Measurements from ENCODE around the gene YIPF1.

Gene YIPF1

DNA sequence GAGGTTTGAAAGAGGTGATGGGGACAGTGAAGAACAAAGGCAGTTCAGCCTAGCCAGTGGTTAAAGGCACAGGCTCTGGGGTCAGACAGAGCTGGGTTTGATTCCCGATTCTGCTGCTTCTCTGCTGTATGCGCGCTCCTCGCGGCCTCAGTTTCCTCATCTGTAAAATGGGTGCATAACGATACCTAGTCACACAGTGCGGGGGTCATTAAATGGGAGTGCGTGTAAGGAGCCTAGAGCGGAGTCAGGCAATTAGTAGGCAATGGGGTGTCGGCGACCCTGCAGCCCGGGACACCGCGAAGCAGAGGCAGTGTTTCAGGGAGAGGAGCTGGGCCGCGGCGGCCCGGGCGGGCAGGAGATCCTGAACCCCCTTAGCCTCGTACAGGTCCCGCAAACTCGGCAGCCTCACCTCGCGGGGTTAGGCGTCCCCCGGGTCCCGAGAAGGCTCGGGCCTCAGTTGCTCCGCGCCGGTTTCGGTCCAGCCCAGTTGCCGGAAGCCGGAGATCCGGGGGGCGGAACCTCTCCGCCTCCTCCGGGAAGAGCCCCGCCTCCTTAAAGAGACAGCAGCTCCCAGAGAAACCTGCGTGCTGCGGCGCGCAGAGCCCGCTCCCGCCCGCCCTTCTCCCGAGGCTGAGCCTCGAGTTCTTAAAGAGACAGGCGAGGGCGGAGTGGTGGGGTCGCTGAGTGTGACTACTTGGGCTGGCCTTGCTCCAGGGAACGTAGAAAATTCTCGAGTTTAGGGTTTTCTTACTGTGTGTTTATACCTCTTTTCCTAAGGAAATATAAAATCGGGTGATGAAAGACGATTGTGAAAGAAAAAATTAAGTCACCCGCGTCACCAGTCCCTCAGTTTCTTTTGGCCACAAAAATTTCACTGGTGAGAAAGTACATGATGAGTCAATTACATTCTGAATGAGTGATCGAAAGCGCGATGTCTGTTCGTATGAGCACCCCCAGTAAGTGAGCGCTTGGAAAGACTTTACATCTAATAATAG is at the start of gene YIPF1:
YIPF1 (minus strand) TSS at position 494 of the 995 bp plus-strand sequence. CDS start 860 bp downstream, outside the sequence.
- H3K27ac Mint-ChIP-seq: peak within 1 kb of the TSS; percentile 93
- peaks cover 1% of the 10 kb centered on the region for H3K27me3 Mint-ChIP-seq
- H3K4me1 Mint-ChIP-seq: peaks cover 26% of the 10 kb centered on the region
- peak within 1 kb of the TSS; percentile 97 for H3K4me3 Mint-ChIP-seq
- peaks cover 8% of the 10 kb centered on the region for H3K36me3 Mint-ChIP-seq
- DNase-seq (ENCODE audit: low spot score in 2 of 2) (peak; percentile 46 to 61), ATAC-seq (ENCODE audit: low read depth) (peak; percentile 96)
- H3K9me3 Mint-ChIP-seq: no peaks in the 10 kb centered on the region

DNA sequence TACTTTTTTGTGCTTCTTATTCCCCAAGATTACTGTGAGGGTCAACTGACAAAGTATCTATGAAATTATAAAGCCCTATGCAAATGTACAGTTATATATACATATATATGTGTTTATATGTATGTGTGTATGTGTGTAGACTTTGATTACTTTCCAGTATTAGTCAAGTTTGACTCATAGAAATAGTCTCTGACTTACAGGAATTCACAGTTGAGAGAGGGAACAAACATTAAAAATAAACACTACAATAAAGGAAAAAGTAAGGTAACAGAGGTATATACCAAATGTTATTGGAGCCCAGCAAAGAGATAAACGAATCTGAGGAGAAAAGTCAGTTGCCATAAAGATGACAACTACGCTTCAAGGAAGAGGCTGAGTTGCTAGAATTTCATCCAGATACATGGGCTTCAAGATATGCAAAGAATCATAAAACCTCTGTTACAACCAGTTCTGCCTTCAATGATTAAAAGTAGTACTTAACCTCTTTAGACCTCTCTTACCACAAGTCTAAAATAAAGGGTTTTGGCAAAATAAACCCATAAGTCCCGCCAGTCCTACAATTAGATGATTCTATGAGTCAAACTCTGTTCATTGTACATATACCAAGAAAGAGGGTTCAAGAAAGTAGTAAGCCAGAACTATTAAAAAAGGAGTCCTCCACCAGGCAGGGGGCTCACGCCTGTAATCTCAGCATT is 48.7 kb upstream of the YIPF1 start:
- Mint-ChIP-seq H3K36me3 (peaks cover 23% of the 10 kb centered on the region), H3K4me1 (peaks cover 5% of the 10 kb centered on the region), H3K4me3 (no peak overlapping the region), H3K9me3 (no peaks in the 10 kb centered on the region), H3K27ac (no peak overlapping the region), H3K27me3 (no peaks in the 10 kb centered on the region)
- no peak for DNase-seq (ENCODE audit: low spot score in 2 of 2)
- ATAC-seq (ENCODE audit: low read depth): no peak

DNA sequence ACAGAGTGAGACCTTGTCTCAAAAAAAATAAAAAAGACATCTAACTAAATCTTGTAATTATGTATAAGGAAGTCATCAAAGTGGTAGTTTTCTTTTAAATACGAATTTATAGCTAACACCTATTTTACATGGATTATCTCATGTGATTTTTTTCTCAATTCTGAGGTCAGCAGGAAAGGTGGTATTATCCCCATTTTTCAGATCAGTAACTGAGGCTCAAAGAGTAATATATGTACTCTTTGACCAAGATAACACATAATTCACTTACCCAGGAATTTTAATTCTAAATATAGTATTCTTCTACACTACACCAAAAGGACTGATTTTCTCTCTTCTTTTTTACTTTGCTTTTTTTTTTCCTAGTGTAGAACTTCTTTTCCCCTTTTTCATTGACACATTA is 46.8 kb upstream of the YIPF1 start:
- H3K4me3 Mint-ChIP-seq: no peak overlapping the region

DNA sequence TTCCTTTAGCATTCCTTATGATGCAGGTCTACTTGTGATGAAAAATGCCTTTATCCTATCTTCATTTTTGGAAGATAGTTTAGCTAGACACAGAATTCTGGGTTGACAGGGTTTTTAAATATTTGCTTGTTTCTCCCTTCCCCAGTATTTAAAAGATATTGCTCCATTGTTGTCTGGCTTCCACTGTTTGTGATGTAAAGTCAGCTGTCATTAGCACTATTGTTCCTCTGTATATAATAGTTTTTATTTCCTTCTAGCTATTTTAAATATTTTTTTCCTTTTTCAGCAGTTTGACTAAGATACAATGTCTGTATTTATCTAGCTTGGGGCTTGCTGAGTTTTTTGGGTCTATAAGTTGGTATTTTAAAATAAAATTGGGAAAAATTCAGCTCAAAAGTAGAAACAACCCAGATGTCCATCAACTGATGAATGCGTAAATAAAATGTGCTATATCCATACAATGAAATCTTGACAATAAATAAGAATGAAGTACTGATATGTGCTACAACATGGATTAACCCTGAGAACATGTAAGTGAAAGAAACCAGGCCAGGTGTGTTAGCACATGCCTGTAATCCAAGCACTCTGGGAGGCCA is 44.7 kb upstream of the YIPF1 start:
- H3K4me3 Mint-ChIP-seq: no peak overlapping the region
- DNase-seq (ENCODE audit: low spot score in 2 of 2) (no peak), ATAC-seq (ENCODE audit: low read depth) (no peak)
- H3K27me3 Mint-ChIP-seq: no peaks in the 10 kb centered on the region
- H3K4me1 Mint-ChIP-seq: peaks cover 5% of the 10 kb centered on the region
- H3K27ac Mint-ChIP-seq: no peak overlapping the region
- H3K36me3 Mint-ChIP-seq: peaks cover 26% of the 10 kb centered on the region
- H3K9me3 Mint-ChIP-seq: no peaks in the 10 kb centered on the region

More for the DNA sequence above, 46.8 kb upstream of the YIPF1 start:
- no peak for DNase-seq (ENCODE audit: low spot score in 2 of 2)
- Mint-ChIP-seq H3K9me3 (no peaks in the 10 kb centered on the region), H3K4me1 (peaks cover 2% of the 10 kb centered on the region), H3K27ac (no peak overlapping the region), H3K27me3 (no peaks in the 10 kb centered on the region), H3K36me3 (peaks cover 23% of the 10 kb centered on the region)
- ATAC-seq (ENCODE audit: low read depth): no peak

DNA sequence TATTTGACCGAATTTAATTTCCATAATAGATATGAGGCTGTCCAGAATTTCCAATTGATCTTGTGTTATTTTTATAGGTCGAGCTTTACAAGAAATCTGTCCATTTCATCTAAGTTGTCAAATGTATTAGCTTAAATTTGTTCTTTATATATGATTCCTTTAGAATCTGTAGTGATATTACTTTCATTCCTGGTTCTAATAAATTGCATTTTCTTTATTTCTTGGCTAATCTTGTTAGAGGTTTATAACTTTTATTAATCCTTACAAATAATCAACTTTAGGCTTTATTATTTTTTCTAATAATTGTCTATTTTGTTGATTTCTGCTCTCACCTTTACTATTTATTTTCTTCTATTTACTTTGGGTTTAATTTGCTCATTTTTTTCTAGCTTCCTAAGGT is 41.9 kb upstream of the YIPF1 start:
- Mint-ChIP-seq H3K36me3 (peaks cover 41% of the 10 kb centered on the region), H3K4me3 (no peak overlapping the region), H3K27ac (peak overlapping the region; percentile 10), H3K27me3 (no peaks in the 10 kb centered on the region), H3K4me1 (peaks cover 5% of the 10 kb centered on the region), H3K9me3 (no peaks in the 10 kb centered on the region)
- DNase-seq (ENCODE audit: low spot score in 2 of 2): no peak
- ATAC-seq (ENCODE audit: low read depth): no peak

DNA sequence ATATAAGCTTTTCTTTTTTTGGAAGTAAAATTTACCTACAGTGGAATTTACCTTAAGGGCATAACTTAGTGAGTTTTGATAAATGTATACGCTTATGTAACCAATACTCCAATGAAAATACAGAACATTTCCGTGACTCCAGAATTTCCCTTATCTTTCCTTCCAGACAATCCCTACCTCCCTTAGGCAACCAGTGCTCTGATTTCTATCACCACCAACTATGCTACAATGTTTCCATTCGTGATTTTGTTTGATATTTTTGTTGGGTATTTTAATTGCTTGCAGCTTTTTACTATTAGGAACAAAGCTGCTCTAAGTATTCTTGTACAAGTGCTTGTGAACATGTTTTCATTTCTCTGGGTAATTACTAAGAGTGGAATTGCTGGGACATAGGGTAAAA is 41.3 kb upstream of the YIPF1 start:
- Mint-ChIP-seq H3K9me3 (no peaks in the 10 kb centered on the region), H3K36me3 (peaks cover 41% of the 10 kb centered on the region), H3K4me3 (no peak overlapping the region), H3K27me3 (no peaks in the 10 kb centered on the region), H3K27ac (peak overlapping the region; percentile 10), H3K4me1 (peaks cover 5% of the 10 kb centered on the region)
- DNase-seq (ENCODE audit: low spot score in 2 of 2) (no peak), ATAC-seq (ENCODE audit: low read depth) (no peak)

DNA sequence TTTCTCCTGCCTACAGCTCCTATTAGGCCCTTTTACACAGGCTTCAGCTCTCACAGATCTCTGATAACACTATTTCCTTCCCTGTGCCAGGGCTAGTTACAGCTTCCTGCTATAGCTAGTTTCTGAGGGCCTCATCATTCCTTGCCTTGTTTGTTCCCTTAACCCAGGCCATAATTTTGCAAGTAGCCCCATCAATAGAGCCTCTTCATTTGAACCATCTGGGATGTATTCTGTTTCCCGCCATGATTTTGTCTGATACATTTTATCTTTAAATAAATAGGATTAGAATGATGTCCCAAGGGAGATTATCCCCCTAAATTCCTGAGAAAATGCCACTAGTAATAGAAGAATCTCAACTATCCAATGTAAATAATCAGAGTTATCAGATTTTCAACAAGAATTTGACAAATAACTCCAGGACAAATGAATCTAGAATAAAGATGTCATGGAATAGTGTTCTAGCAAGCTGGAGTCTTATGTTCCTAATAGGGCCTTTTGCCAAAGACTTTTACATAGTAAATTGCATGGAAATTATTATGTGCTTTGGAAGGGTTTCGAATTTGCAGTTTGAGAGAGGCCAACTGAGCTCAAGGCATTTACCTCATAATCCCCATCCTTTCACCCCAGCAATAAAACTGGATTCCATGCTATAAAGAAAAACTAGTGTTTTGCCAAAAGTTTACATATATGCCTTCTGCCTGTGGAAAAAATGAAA is 39.8 kb upstream of the YIPF1 start:
- H3K4me1 Mint-ChIP-seq: peaks cover 5% of the 10 kb centered on the region
- no peak overlapping the region for H3K4me3 Mint-ChIP-seq
- no peaks in the 10 kb centered on the region for H3K9me3 Mint-ChIP-seq
- DNase-seq (ENCODE audit: low spot score in 2 of 2) (no peak), ATAC-seq (ENCODE audit: low read depth) (no peak)
- H3K27me3 Mint-ChIP-seq: no peaks in the 10 kb centered on the region
- peaks cover 34% of the 10 kb centered on the region for H3K36me3 Mint-ChIP-seq
- H3K27ac Mint-ChIP-seq: no peak overlapping the region

DNA sequence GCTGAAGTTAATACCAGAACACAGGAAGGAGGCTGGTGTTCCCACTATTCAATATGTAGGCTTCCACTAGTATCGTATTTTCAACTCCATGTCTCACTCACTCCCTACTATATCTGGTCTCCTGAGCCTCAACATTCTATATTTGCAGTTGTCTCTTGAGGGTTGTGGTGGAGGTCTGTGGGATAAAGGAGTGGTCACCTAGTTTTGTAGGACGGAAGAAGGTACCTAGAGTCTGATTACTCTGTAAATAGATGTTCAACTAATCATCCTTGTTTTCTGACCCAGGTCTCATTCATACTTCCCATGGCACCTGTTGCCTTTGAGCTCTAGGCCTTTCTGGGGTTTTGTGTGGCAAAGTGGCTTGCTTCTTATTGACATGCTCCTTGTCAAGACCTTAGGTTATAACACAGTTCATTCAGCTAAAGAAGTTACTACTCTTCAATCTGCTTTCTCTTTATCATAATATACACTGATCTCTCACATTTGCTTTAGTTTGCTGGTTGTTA is 37.8 kb upstream of the YIPF1 start:
- peak overlapping the region; percentile 53 for H3K27ac Mint-ChIP-seq
- no peaks in the 10 kb centered on the region for H3K27me3 Mint-ChIP-seq
- no peaks in the 10 kb centered on the region for H3K9me3 Mint-ChIP-seq
- H3K36me3 Mint-ChIP-seq: peaks cover 33% of the 10 kb centered on the region
- H3K4me3 Mint-ChIP-seq: no peak overlapping the region
- ATAC-seq (ENCODE audit: low read depth) (no peak), DNase-seq (ENCODE audit: low spot score in 2 of 2) (no peak)
- H3K4me1 Mint-ChIP-seq: peaks cover 5% of the 10 kb centered on the region

DNA sequence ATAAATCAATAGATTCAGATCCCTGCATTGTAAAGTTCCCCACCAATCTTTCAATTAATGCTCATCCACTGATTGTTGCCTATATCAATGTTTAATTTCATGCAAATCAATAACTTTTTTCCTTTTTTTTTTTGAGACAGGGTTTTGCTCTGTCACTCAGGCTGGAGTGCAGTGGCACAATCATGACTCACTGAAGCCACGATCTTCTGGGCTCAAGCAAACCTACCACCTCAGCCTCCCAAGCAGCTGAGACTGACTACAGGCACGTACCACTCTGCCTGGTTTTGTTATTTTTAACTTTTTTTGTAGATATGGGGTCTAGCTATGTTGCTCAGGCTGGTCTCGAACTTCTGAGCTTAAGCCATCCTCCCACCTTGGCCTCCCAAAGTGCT is 30.1 kb upstream of the YIPF1 start:
- peaks cover 17% of the 10 kb centered on the region for H3K36me3 Mint-ChIP-seq
- H3K4me1 Mint-ChIP-seq: peaks cover 2% of the 10 kb centered on the region
- no peaks in the 10 kb centered on the region for H3K9me3 Mint-ChIP-seq
- ATAC-seq (ENCODE audit: low read depth): no peak
- H3K27ac Mint-ChIP-seq: peak overlapping the region; percentile 38
- DNase-seq (ENCODE audit: low spot score in 2 of 2): no peak
- no peak overlapping the region for H3K4me3 Mint-ChIP-seq
- no peaks in the 10 kb centered on the region for H3K27me3 Mint-ChIP-seq

DNA sequence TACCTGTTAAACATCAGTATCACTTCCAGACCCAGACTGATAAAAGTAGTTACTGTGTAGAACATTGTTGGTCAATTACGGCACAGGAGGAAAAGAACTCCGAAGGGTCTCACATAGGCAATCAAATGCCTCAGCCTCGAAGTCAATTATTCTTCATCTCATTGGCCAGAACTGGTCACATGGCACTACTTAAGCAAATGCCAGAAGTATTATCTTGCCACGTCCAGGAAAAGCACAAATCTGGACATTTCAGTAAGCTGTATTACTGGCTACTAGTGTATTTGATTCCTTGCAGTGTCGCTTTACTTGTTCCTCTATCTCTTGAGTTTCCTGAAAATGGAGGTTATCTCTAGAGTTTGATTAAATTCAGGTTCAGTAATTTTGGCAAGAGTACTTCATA is 28.7 kb upstream of the YIPF1 start:
- H3K27me3 Mint-ChIP-seq: no peaks in the 10 kb centered on the region
- H3K4me1 Mint-ChIP-seq: peaks cover 2% of the 10 kb centered on the region
- no peak for DNase-seq (ENCODE audit: low spot score in 2 of 2)
- no peak overlapping the region for H3K4me3 Mint-ChIP-seq
- H3K27ac Mint-ChIP-seq: no peak overlapping the region
- no peaks in the 10 kb centered on the region for H3K9me3 Mint-ChIP-seq
- peaks cover 17% of the 10 kb centered on the region for H3K36me3 Mint-ChIP-seq
- no peak for ATAC-seq (ENCODE audit: low read depth)

DNA sequence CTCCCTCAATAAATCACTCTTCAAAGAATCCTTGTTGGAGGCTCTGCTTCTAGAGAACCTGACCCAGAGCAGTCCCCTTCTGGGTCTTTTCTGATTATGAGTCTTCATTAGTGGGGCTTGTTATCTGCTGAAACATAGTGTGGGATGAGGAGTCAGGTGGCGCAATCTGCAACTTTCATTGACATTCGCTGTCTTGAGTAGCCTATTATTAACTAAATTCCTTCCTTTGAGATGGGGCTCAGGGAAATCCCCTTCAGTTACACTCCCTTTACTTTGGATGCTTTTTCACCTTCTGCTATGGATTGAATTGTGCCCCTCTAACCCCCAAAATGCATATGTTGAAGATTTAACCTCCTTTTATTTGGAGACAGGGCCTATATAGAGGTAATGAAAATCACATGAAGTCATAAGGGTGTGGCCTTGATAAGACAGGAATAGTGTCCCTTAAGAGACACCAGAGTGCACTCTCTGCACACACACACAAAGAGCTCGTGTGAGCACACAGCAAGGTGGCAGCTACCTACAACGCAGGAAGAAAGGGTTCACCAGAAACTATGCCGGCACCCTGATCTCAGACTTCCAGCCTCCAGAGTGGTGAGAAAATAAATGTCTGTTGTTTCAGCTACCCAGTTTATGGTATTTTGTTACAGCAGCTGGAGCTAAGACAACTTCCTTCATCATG is 23.9 kb upstream of the YIPF1 start:
- Mint-ChIP-seq H3K4me3 (no peak overlapping the region), H3K4me1 (peaks cover 2% of the 10 kb centered on the region), H3K27me3 (no peaks in the 10 kb centered on the region), H3K9me3 (no peaks in the 10 kb centered on the region), H3K27ac (no peak overlapping the region), H3K36me3 (peaks cover 16% of the 10 kb centered on the region)
- no peak for DNase-seq (ENCODE audit: low spot score in 2 of 2)
- no peak for ATAC-seq (ENCODE audit: low read depth)

DNA sequence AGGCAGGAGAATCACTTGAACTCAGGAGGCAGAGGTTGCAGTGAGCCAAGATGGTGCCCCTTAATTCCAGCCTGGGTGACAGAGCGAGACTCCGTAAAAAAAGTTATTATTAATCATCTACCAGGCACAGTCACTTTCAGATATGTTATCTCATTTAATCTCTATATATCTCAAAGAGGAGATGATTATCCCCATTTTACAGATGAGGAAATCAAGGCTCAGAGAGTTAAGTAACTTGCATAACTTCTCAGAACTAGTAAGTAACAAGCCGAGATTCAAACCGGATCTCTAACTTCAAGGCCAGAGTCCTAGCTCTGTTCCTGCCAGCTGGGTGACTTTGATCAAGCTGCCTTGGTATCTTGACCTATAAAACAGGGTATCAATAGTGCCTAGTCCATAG is 21.8 kb upstream of the YIPF1 start:
- ATAC-seq (ENCODE audit: low read depth): no peak
- Mint-ChIP-seq H3K4me1 (peaks cover 2% of the 10 kb centered on the region), H3K27me3 (no peaks in the 10 kb centered on the region), H3K4me3 (no peak overlapping the region), H3K27ac (no peak overlapping the region), H3K9me3 (no peaks in the 10 kb centered on the region), H3K36me3 (peaks cover 11% of the 10 kb centered on the region)
- DNase-seq (ENCODE audit: low spot score in 2 of 2): no peak

DNA sequence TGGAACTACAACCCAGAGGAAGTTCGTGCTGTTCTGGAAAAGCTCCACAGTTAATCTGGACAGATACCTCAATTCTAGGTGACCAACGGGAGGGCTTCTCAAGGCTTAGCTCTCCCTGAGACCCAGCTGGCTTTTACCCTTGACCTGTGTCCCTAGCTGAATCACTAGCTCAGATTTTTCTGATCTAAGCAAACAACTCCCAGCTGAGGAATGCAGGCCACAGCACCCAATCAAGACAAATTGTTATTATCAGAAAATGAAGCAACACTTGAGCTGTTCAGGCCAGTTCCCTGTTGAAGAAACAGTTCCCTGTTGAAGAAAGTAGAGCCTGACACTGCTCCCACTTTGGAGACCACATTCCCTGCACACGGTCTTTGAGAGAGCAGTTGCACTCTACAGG is 20.3 kb upstream of the YIPF1 start:
- Mint-ChIP-seq H3K36me3 (peaks cover 7% of the 10 kb centered on the region), H3K27me3 (no peaks in the 10 kb centered on the region)
- no peak for ATAC-seq (ENCODE audit: low read depth)

More for the DNA sequence above, 20.3 kb upstream of the YIPF1 start:
- H3K9me3 Mint-ChIP-seq: no peaks in the 10 kb centered on the region
- H3K4me1 Mint-ChIP-seq: no peaks in the 10 kb centered on the region
- no peak for DNase-seq (ENCODE audit: low spot score in 2 of 2)
- peak overlapping the region; percentile 26 for H3K27ac Mint-ChIP-seq
- no peak overlapping the region for H3K4me3 Mint-ChIP-seq
